Mesodermal cell (in vitro differentiated cells): ENCODE measurements around the gene ERBB4.

Source experiments
- H3K27ac ChIP-seq: 2 replicates; pipeline ENCODE4 v1.7.0; 2013; ENCODE audit warnings: mild to moderate bottlenecking, low read depth, low read length, moderate library complexity; ENCODE audit not compliant: severe bottlenecking
- H3K36me3 ChIP-seq: 2 replicates; pipeline ENCODE4 v1.7.1; 2013; ENCODE audit warnings: mild to moderate bottlenecking, low read length, moderate library complexity; ENCODE audit not compliant: control insufficient read depth, insufficient read depth
- H3K4me1 ChIP-seq: one replicate; pipeline ENCODE4 v1.7.1; 2013; ENCODE audit warnings: mild to moderate bottlenecking, low read length; ENCODE audit not compliant: insufficient read depth, control insufficient read depth, poor library complexity, severe bottlenecking
- H3K4me3 ChIP-seq: 2 replicates; pipeline ENCODE4 v1.7.0; 2013; ENCODE audit warnings: low read length, control low read depth, mild to moderate bottlenecking; ENCODE audit not compliant: insufficient read depth, poor library complexity, severe bottlenecking; ENCODE audit errors: extremely low read depth
- H3K9me3 ChIP-seq: 2 replicates; pipeline ENCODE4 v1.7.1; 2013; ENCODE audit warnings: mild to moderate bottlenecking, low read length, moderate library complexity; ENCODE audit not compliant: control insufficient read depth
- WGBS, 2 experiments: methylation state at CpG; one replicate each; pipeline ENCODE4 v1.1.5; 2013; ENCODE audit warnings: missing lambda C conversion rate in 2 of 2; ENCODE audit not compliant: insufficient coverage in 2 of 2; 5-methylcytosine and 5-hydroxymethylcytosine counted together

The ERBB4 gene

GRCh38 chr2:212037062-212037461 is 501.5 kb downstream of the ERBB4 start:
- no peaks in the 10 kb centered on the region for H3K36me3 ChIP-seq
- no peaks in the 10 kb centered on the region for H3K4me1 ChIP-seq
- no peak overlapping the region for H3K4me3 ChIP-seq
- no peak overlapping the region for H3K27ac ChIP-seq
- H3K9me3 ChIP-seq = no peaks in the 10 kb centered on the region

- H3K27ac ChIP-seq = no peak overlapping the region
- H3K36me3 ChIP-seq = no peaks in the 10 kb centered on the region
- H3K4me1 ChIP-seq = peaks cover 6% of the 10 kb centered on the region
- H3K4me3 ChIP-seq = no peak overlapping the region
- 71 to 100% methylated on average over 1 of the region's 4 CpGs for WGBS, 2 experiments
- H3K9me3 ChIP-seq = no peaks in the 10 kb centered on the region
Observed at GRCh38 chr2:212034841-212035585, 503.6 kb downstream of the ERBB4 start.

- Histone ChIP-seq H3K4me3 (no peak overlapping the region), H3K9me3 (no peaks in the 10 kb centered on the region), H3K27ac (no peak overlapping the region), H3K4me1 (peaks cover 6% of the 10 kb centered on the region), H3K36me3 (no peaks in the 10 kb centered on the region)
Observed at GRCh38 chr2:212033888-212034287, 504.7 kb downstream of the ERBB4 start.

GRCh38 chr2:212032536-212033219 is 505.9 kb downstream of the ERBB4 start:
- Histone ChIP-seq H3K4me1 (peaks cover 11% of the 10 kb centered on the region), H3K36me3 (no peaks in the 10 kb centered on the region), H3K4me3 (no peak overlapping the region), H3K9me3 (no peaks in the 10 kb centered on the region), H3K27ac (peak overlapping the region; percentile 65)
- no CpG with 5 or more reads among the region's 1 CpG for WGBS, 2 experiments

- H3K4me1 ChIP-seq = peaks cover 13% of the 10 kb centered on the region
- whole genome bisulfite sequencing, 2 experiments = 40 to 100% methylated on average over 1 of the region's 1 CpG
- H3K36me3 ChIP-seq = no peaks in the 10 kb centered on the region
- H3K9me3 ChIP-seq = no peaks in the 10 kb centered on the region
- H3K27ac ChIP-seq = peak overlapping the region; percentile 65
- H3K4me3 ChIP-seq = no peak overlapping the region
Observed at GRCh38 chr2:212032032-212032431, 506.6 kb downstream of the ERBB4 start.

GRCh38 chr2:212030709-212031108 is 507.9 kb downstream of the ERBB4 start:
- Histone ChIP-seq H3K36me3 (no peaks in the 10 kb centered on the region), H3K9me3 (no peaks in the 10 kb centered on the region), H3K4me1 (peaks cover 13% of the 10 kb centered on the region), H3K4me3 (no peak overlapping the region), H3K27ac (no peak overlapping the region)
- 80 to 100% methylated on average over 1 to 2 of the region's 4 CpGs for WGBS, 2 experiments

- peaks cover 13% of the 10 kb centered on the region for H3K4me1 ChIP-seq
- no peak overlapping the region for H3K27ac ChIP-seq
- no peaks in the 10 kb centered on the region for H3K36me3 ChIP-seq
- 71 to 100% methylated on average over 1 of the region's 5 CpGs for WGBS, 2 experiments
- H3K4me3 ChIP-seq = no peak overlapping the region
- no peaks in the 10 kb centered on the region for H3K9me3 ChIP-seq
Observed at GRCh38 chr2:212028798-212029394, 509.7 kb downstream of the ERBB4 start.

- Histone ChIP-seq H3K27ac (no peak overlapping the region), H3K9me3 (no peaks in the 10 kb centered on the region), H3K4me3 (no peak overlapping the region), H3K36me3 (no peaks in the 10 kb centered on the region), H3K4me1 (peaks cover 13% of the 10 kb centered on the region)
- WGBS, 2 experiments = 60 to 67% methylated on average over 3 of the region's 9 CpGs
Observed at GRCh38 chr2:212027681-212028628, 510.6 kb downstream of the ERBB4 start.

- peaks cover 7% of the 10 kb centered on the region for H3K4me1 ChIP-seq
- no peaks in the 10 kb centered on the region for H3K36me3 ChIP-seq
- H3K4me3 ChIP-seq = no peak overlapping the region
- H3K9me3 ChIP-seq = no peaks in the 10 kb centered on the region
- no peak overlapping the region for H3K27ac ChIP-seq
- 100% methylated on average over 1 of the region's 1 CpG; no CpG with 5 or more reads in 1 of the 2 experiments for WGBS, 2 experiments
Observed at GRCh38 chr2:212024040-212024439, 514.6 kb downstream of the ERBB4 start.

GRCh38 chr2:212022966-212023365 is 515.6 kb downstream of the ERBB4 start:
- no CpG with 5 or more reads among the region's 1 CpG for WGBS, 2 experiments
- peaks cover 5% of the 10 kb centered on the region for H3K4me1 ChIP-seq
- H3K9me3 ChIP-seq = no peaks in the 10 kb centered on the region

More at GRCh38 chr2:212022966-212023365, 515.6 kb downstream of the ERBB4 start:
- Histone ChIP-seq H3K27ac (no peak overlapping the region), H3K4me3 (no peak overlapping the region), H3K36me3 (no peaks in the 10 kb centered on the region)
